Measurements from ENCODE around the gene TRIP10.

DNA sequence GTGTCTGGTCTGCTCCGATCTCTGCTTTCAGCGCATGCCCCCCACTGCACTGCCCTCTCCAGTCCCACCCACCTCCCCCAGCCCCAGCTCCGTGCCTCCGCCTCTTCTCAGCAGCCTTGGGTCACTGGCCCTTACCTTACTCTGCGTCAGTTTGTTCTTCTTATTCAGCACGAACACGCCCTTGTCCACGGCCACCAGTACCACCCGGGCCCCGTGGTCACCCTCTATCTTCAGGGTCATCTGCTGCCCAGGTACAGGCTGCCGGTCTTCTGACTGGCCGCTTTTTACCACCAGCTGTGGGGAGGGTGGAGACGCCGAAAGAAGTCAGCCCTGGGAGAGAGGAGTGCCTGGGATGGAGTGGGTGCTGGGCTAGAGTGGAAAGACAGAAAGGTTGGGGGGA is 29.9 kb upstream of the TRIP10 start:
- TF ChIP-seq, protein P1, sequence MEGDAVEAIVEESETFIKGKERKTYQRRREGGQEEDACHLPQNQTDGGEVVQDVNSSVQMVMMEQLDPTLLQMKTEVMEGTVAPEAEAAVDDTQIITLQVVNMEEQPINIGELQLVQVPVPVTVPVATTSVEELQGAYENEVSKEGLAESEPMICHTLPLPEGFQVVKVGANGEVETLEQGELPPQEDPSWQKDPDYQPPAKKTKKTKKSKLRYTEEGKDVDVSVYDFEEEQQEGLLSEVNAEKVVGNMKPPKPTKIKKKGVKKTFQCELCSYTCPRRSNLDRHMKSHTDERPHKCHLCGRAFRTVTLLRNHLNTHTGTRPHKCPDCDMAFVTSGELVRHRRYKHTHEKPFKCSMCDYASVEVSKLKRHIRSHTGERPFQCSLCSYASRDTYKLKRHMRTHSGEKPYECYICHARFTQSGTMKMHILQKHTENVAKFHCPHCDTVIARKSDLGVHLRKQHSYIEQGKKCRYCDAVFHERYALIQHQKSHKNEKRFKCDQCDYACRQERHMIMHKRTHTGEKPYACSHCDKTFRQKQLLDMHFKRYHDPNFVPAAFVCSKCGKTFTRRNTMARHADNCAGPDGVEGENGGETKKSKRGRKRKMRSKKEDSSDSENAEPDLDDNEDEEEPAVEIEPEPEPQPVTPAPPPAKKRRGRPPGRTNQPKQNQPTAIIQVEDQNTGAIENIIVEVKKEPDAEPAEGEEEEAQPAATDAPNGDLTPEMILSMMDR (IDR thresholded peaks at IDR 0.05), result no peak
- TF ChIP-seq POLR2AphosphoS5 (IDR thresholded peaks at IDR 0.05), result no peak
- TF ChIP-seq POLR2A (IDR thresholded peaks at IDR 0.05), result no peak
- TF ChIP-seq EP300 (IDR thresholded peaks at IDR 0.05), result no peak
